Activated T-cell treated with anti-CD3 and anti-CD28 coated beads, Interleukin-2, amount 50 U/mL, for 4 hours (primary cell): Measurements from ENCODE around the gene CCDC144A. TPM values are rescaled to one million over a fixed set of nuclear protein-coding genes. Genes with fewer than 3 reads are reported as not detected.
"Not testable (repeated sequence)": the region's sequence is repeated elsewhere in the genome, so short reads cannot be mapped to it uniquely, and the experiment has no call there.

Source experiments
- ATAC-seq, 2 donors: fragments of 200-7000 bp; cut with Tn5 transposase; one replicate each; pipeline ENCODE4 v1.10.0; 2021
- DNase-seq: peaks from one replicate; pipeline ENCODE4 v3.0.0-alpha.2; 2020
- H3K27me3 Mint-ChIP-seq: one replicate; pipeline ENCODE4 v1.8.0; 2021; ENCODE audit warnings: low read depth, mixed read lengths
- H3K36me3 Mint-ChIP-seq: one replicate; pipeline ENCODE4 v1.8.0; 2022; ENCODE audit warnings: mixed read lengths; ENCODE audit not compliant: insufficient read depth
- H3K4me1 Mint-ChIP-seq: one replicate; pipeline ENCODE4 v1.8.0; 2021; ENCODE audit warnings: low read depth, mixed read lengths
- H3K4me3 Mint-ChIP-seq: one replicate; pipeline ENCODE4 v1.8.0; 2021; ENCODE audit warnings: mild to moderate bottlenecking, moderate library complexity, mixed read lengths
- H3K9me3 Mint-ChIP-seq: one replicate; pipeline ENCODE4 v1.8.0; 2021; ENCODE audit warnings: mixed read lengths
- total RNA-seq, 3 donors: library from RNA; stranded (reverse); gene quantifications; one replicate each; pipeline ENCODE4 v1.2.1, GENCODE V29; 2021

CCDC144A gene
- total RNA-seq, 3 donors from 2014 or later = 0.98 to 5.2 (median 3.5) TPM

GRCh38 chr17:16789622-16790021, 99.6 kb downstream of the CCDC144A start:
- DNase-seq, H3K4me1 Mint-ChIP-seq: not testable (repeated sequence)

GRCh38 chr17:16790313-16790871, 100.4 kb downstream of the CCDC144A start:
- not testable (repeated sequence) for H3K27me3 Mint-ChIP-seq, H3K4me1 Mint-ChIP-seq, DNase-seq, H3K4me3 Mint-ChIP-seq, H3K36me3 Mint-ChIP-seq, ATAC-seq, H3K9me3 Mint-ChIP-seq

More at GRCh38 chr17:16789622-16790021, 99.6 kb downstream of the CCDC144A start:
- not testable (repeated sequence) for H3K4me3 Mint-ChIP-seq, H3K27me3 Mint-ChIP-seq, H3K36me3 Mint-ChIP-seq, ATAC-seq, H3K9me3 Mint-ChIP-seq

GRCh38 chr17:16794215-16794614, 104.2 kb downstream of the CCDC144A start:
- not testable (repeated sequence) for DNase-seq, H3K4me1 Mint-ChIP-seq, H3K36me3 Mint-ChIP-seq, H3K27me3 Mint-ChIP-seq, H3K4me3 Mint-ChIP-seq, ATAC-seq, H3K9me3 Mint-ChIP-seq

- not testable (repeated sequence) for H3K4me1 Mint-ChIP-seq, H3K27me3 Mint-ChIP-seq, H3K36me3 Mint-ChIP-seq, DNase-seq, H3K4me3 Mint-ChIP-seq, ATAC-seq, H3K9me3 Mint-ChIP-seq
Measured at GRCh38 chr17:16795894-16796293, 105.9 kb downstream of the CCDC144A start.

GRCh38 chr17:16804851-16805250, 114.8 kb downstream of the CCDC144A start:
- not testable (repeated sequence) for H3K4me3 Mint-ChIP-seq, H3K36me3 Mint-ChIP-seq, ATAC-seq, H3K4me1 Mint-ChIP-seq, H3K9me3 Mint-ChIP-seq, DNase-seq, H3K27me3 Mint-ChIP-seq

- not testable (repeated sequence) for H3K27me3 Mint-ChIP-seq, H3K9me3 Mint-ChIP-seq, ATAC-seq, H3K4me3 Mint-ChIP-seq, H3K4me1 Mint-ChIP-seq, H3K36me3 Mint-ChIP-seq, DNase-seq
Measured at GRCh38 chr17:16806599-16806998, 116.6 kb downstream of the CCDC144A start.

- H3K27me3 Mint-ChIP-seq, H3K4me1 Mint-ChIP-seq, H3K9me3 Mint-ChIP-seq, H3K4me3 Mint-ChIP-seq, DNase-seq, ATAC-seq, H3K36me3 Mint-ChIP-seq: not testable (repeated sequence)
Measured at GRCh38 chr17:16807620-16808019, 117.6 kb downstream of the CCDC144A start.

GRCh38 chr17:16810236-16810635, 120.2 kb downstream of the CCDC144A start:
- not testable (repeated sequence) for H3K27me3 Mint-ChIP-seq, H3K9me3 Mint-ChIP-seq, ATAC-seq, DNase-seq, H3K4me1 Mint-ChIP-seq, H3K4me3 Mint-ChIP-seq, H3K36me3 Mint-ChIP-seq

GRCh38 chr17:16812126-16812525, 122.1 kb downstream of the CCDC144A start:
- not testable (repeated sequence) for H3K4me3 Mint-ChIP-seq, H3K4me1 Mint-ChIP-seq, H3K9me3 Mint-ChIP-seq, H3K36me3 Mint-ChIP-seq, ATAC-seq, DNase-seq
- peaks cover 12% of the 10 kb centered on the region for H3K27me3 Mint-ChIP-seq

- no peak for DNase-seq
- Mint-ChIP-seq H3K27me3 (peaks cover 25% of the 10 kb centered on the region), H3K4me3 (no peak overlapping the region)
Measured at GRCh38 chr17:16814439-16814838, 124.4 kb downstream of the CCDC144A start.

GRCh38 chr17:16817201-16817600, 127.2 kb downstream of the CCDC144A start:
- Mint-ChIP-seq H3K4me3 (no peak overlapping the region), H3K4me1 (no peaks in the 10 kb centered on the region), H3K27me3 (peaks cover 23% of the 10 kb centered on the region), H3K9me3 (no peaks in the 10 kb centered on the region), H3K36me3 (no peaks in the 10 kb centered on the region)
- no peak for DNase-seq
- ATAC-seq = no peak

More at GRCh38 chr17:16814439-16814838, 124.4 kb downstream of the CCDC144A start:
- Mint-ChIP-seq H3K9me3 (no peaks in the 10 kb centered on the region), H3K36me3 (no peaks in the 10 kb centered on the region), H3K4me1 (no peaks in the 10 kb centered on the region)
- no peak for ATAC-seq

GRCh38 chr17:16817940-16818339, 127.9 kb downstream of the CCDC144A start:
- H3K36me3 Mint-ChIP-seq, ATAC-seq, H3K9me3 Mint-ChIP-seq, H3K4me1 Mint-ChIP-seq, H3K4me3 Mint-ChIP-seq, DNase-seq: not testable (repeated sequence)
- peaks cover 23% of the 10 kb centered on the region for H3K27me3 Mint-ChIP-seq

GRCh38 chr17:16818340-16818739, 128.3 kb downstream of the CCDC144A start:
- Mint-ChIP-seq H3K4me1 (no peaks in the 10 kb centered on the region), H3K4me3 (no peak overlapping the region), H3K36me3 (no peaks in the 10 kb centered on the region), H3K9me3 (no peaks in the 10 kb centered on the region), H3K27me3 (peaks cover 23% of the 10 kb centered on the region)
- DNase-seq (no peak), ATAC-seq (no peak)

- peaks cover 23% of the 10 kb centered on the region for H3K27me3 Mint-ChIP-seq
Measured at GRCh38 chr17:16818821-16819683, 129.0 kb downstream of the CCDC144A start.

More at GRCh38 chr17:16818821-16819683, 129.0 kb downstream of the CCDC144A start:
- Mint-ChIP-seq H3K36me3 (no peaks in the 10 kb centered on the region), H3K4me1 (no peaks in the 10 kb centered on the region), H3K4me3 (no peak overlapping the region), H3K9me3 (no peaks in the 10 kb centered on the region)
- no peak for ATAC-seq
- DNase-seq = no peak
